Neural crest cell (in vitro differentiated cells): ENCODE measurements around the gene POLR1E. TPM values are rescaled to one million over a fixed set of nuclear protein-coding genes. Genes with fewer than 3 reads are reported as not detected.

Experiments used
- DNase-seq: peaks from one replicate; pipeline ENCODE4 v3.0.0; 2021; ENCODE audit warnings: low read depth, mixed read lengths, low spot score
- H3K27ac Mint-ChIP-seq: one replicate; pipeline ENCODE4 v1.8.0; 2021; ENCODE audit warnings: mild to moderate bottlenecking, mixed read lengths; ENCODE audit not compliant: unreplicated experiment
- H3K27me3 Mint-ChIP-seq: 2 replicates; pipeline ENCODE4 v1.8.0; 2021; ENCODE audit warnings: low read depth, mild to moderate bottlenecking, mixed read lengths
- H3K36me3 Mint-ChIP-seq: 2 replicates; pipeline ENCODE4 v1.8.0; 2021; ENCODE audit warnings: low read depth, mild to moderate bottlenecking, mixed read lengths
- H3K4me1 Mint-ChIP-seq: 2 replicates; pipeline ENCODE4 v1.8.0; 2021; ENCODE audit warnings: mixed read lengths
- H3K4me3 Mint-ChIP-seq: one replicate; pipeline ENCODE4 v1.8.0; 2021; ENCODE audit warnings: mild to moderate bottlenecking, mixed read lengths
- H3K9me3 Mint-ChIP-seq: 2 replicates; pipeline ENCODE4 v1.8.0; 2021; ENCODE audit warnings: mixed read lengths
- CTCF ChIP-seq: fragments of 200-600 bp; sonication (generic); conservative IDR thresholded peaks from 2 replicates; pipeline ENCODE4 v1.5.0; 2021; ENCODE audit warnings: antibody characterized with exemption, mild to moderate bottlenecking
- total RNA-seq: library from RNA; stranded (reverse); gene quantifications from 2 replicates; pipeline ENCODE4 v1.2.1, GENCODE V29; 2021

The POLR1E gene
- total RNA-seq, 1 donor from 2014 or later = 46.4 TPM

DNA sequence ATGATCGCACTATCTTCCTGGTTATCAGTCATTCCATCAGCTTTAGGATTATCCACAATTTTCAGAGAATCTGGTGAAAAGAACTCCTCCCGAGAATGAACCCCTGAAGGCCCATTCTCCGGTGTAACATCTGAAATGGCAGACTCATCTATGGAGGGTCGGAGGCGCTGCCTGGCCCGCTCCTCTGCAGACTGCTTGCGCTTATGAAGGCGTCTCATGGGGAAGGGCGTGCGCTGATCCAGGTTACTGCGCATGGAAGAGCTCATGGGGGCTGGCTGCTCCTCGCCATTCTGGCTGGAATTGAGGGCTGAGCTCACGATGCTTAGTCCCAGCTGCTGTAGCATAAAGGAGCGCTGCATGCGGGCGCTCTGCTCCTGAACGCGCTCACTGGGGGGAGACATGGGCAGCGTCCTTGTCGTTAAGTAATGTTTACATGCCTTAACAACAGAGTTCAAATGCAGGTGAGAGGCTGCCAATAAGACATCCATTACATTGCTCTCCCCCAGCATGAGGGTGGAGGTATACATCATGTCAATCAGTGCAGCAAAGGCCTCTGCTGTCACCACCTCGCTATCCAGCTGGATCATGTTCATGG is 43.9 kb upstream of the POLR1E start:
- peaks cover 8% of the 10 kb centered on the region for H3K36me3 Mint-ChIP-seq
- no peaks in the 10 kb centered on the region for H3K9me3 Mint-ChIP-seq
- DNase-seq = no peak
- H3K4me1 Mint-ChIP-seq = no peaks in the 10 kb centered on the region
- H3K27me3 Mint-ChIP-seq = no peaks in the 10 kb centered on the region
- H3K4me3 Mint-ChIP-seq = no peak overlapping the region
- H3K27ac Mint-ChIP-seq = peak overlapping the region; percentile 24
- no peak for TF ChIP-seq CTCF

DNA sequence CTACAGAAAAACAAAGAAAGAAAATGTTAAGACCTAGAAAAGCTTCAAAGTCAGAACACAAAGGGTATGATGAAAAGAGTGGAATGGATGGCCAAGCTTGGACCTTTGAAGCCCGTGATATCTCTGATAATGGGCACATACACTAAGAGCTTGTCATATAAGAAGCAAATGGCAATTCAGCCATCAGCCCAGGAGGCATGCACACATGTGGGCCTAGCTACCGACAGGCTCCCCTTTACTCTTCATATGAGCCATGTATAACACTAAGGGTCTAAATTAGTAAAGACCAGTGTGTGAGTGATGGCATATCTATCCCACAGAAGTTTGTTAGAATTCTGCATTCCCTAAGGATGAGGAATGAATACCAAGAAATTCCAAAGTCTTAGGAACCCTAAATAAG is 43.2 kb upstream of the POLR1E start:
- no peak for TF ChIP-seq CTCF
- peaks cover 5% of the 10 kb centered on the region for H3K36me3 Mint-ChIP-seq

DNA sequence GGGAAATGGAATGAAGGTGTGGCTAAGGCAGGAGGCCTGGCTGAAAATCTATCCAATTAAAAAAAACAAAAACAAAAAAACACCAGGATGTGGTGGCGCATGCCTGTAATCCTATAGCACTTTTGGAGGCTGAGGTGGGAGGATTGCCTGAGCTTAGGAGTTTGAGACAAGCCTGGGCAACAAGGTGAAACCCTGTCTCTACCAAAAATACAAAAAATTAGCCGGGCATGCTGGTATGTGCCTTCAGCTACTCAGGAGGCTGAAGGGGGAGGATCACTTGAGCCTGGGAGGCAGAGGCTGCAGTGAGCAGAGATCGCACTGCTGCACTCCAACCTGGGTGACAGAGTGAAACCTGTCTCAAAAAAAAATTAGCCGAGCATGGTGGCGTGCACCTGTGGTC is 42.2 kb upstream of the POLR1E start:
- H3K9me3 Mint-ChIP-seq = no peaks in the 10 kb centered on the region
- H3K4me3 Mint-ChIP-seq = no peak overlapping the region
- peaks cover 9% of the 10 kb centered on the region for H3K36me3 Mint-ChIP-seq
- no peaks in the 10 kb centered on the region for H3K27me3 Mint-ChIP-seq
- H3K4me1 Mint-ChIP-seq = peaks cover 4% of the 10 kb centered on the region
- no peak for DNase-seq
- H3K27ac Mint-ChIP-seq = no peak overlapping the region
- no peak for TF ChIP-seq CTCF

More for the DNA sequence above, 43.2 kb upstream of the POLR1E start:
- Mint-ChIP-seq H3K9me3 (no peaks in the 10 kb centered on the region), H3K27ac (peak overlapping the region; percentile 24), H3K27me3 (no peaks in the 10 kb centered on the region), H3K4me3 (no peak overlapping the region), H3K4me1 (no peaks in the 10 kb centered on the region)
- DNase-seq = no peak

GRCh38 chr9:37444890-37445289 is 40.9 kb upstream of the POLR1E start:
- Mint-ChIP-seq H3K27ac (no peak overlapping the region), H3K4me1 (peaks cover 8% of the 10 kb centered on the region), H3K9me3 (no peaks in the 10 kb centered on the region), H3K4me3 (no peak overlapping the region), H3K27me3 (no peaks in the 10 kb centered on the region), H3K36me3 (peaks cover 9% of the 10 kb centered on the region)
- no peak for TF ChIP-seq CTCF
- no peak for DNase-seq

- TF ChIP-seq CTCF = no peak
- Mint-ChIP-seq H3K27me3 (no peaks in the 10 kb centered on the region), H3K27ac (no peak overlapping the region), H3K4me3 (no peak overlapping the region), H3K4me1 (peaks cover 13% of the 10 kb centered on the region), H3K9me3 (no peaks in the 10 kb centered on the region), H3K36me3 (peaks cover 12% of the 10 kb centered on the region)
- DNase-seq = no peak
Observed at GRCh38 chr9:37445832-37446231, 39.9 kb upstream of the POLR1E start.

DNA sequence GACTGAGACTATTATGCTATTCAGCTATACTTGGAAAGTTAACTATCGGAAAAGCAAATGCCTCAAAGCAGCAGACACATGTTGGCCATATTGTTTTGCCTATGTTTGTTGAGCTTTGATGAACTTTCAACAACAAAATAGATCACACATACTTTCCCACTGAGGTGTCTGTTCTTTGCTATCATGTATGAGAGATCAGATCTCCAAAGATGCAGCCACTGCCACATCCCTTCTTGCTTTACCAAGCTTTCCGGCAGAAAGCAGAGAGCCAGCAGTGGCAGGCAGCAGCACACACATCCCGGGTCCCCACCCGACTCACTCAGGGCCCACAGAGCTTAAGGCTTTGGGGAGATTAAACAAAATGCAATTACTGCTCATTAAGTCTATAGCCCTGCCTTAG is 39.3 kb upstream of the POLR1E start:
- Mint-ChIP-seq H3K27me3 (no peaks in the 10 kb centered on the region), H3K27ac (no peak overlapping the region), H3K9me3 (no peaks in the 10 kb centered on the region), H3K4me3 (no peak overlapping the region), H3K36me3 (peaks cover 10% of the 10 kb centered on the region), H3K4me1 (peaks cover 13% of the 10 kb centered on the region)
- DNase-seq = no peak
- no peak for TF ChIP-seq CTCF
